ENCODE results near the gene CLEC2B.
"Not testable (repeated sequence)": the region's sequence is repeated elsewhere in the genome, so short reads cannot be mapped to it uniquely, and the experiment has no call there.

CLEC2B gene

DNA sequence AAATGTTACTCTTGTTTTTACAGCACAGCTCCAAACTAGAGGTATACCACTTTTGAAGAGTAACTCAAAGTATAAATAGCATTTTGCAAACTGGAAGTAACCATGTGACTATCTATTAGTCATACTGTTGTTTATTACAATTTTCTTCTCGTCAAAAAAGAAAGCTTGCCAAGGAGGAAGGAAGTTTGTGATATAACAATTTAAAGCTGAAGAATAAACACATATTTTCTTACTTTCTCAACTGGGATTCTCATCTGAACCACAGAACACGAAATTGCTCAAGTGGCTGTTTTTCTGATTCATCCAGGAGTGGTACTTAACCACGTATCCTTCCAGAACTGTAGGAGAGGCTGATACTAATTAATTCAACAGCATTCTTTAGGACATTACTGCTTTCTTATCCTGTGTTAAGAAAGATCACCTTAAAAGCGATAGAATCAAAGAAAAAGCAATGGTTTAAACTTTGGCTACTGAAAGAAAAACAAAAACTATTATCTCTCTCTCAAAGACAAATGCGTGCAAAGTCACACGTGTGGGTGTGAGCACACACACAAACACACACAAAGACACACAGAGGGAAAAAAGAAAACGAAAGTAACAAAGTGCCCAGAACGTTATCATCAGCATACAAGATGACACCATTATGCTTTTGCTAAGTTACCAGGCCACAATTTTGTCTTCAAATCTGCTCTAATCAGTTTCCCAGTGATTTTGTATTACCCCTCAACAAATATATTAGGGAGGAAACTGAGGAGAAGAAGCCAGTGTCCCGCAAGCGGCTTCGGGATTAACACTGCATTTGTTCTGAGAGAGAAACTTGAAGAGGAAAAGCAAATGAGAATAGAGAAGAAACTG is at the start of gene CLEC2B:
Gene CLEC2B (minus strand): TSS at position 48 of the 855 bp plus-strand sequence.
- DNase-seq: peak in 1 of 3 experiments; percentile 27

DNA sequence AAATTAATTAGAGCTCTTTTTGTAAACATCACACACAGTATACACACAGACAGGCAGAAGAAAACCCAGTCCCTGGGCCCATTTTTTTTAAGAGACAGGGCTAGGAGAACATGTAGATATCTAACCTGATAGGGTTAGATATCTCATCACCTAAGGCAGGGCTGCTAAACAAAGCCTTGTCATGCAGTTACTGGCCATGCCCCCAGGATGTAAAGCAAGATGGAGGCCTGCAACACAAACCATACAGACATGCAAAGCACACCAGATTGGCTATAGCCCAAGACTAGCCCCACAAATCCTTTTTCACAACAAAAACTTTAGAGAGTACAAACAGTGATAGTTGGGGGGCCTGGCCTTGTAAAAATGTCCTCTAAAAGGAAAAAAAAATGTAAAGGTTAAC is 42.6 kb upstream of the CLEC2B start:
- no peak for DNase-seq

DNA sequence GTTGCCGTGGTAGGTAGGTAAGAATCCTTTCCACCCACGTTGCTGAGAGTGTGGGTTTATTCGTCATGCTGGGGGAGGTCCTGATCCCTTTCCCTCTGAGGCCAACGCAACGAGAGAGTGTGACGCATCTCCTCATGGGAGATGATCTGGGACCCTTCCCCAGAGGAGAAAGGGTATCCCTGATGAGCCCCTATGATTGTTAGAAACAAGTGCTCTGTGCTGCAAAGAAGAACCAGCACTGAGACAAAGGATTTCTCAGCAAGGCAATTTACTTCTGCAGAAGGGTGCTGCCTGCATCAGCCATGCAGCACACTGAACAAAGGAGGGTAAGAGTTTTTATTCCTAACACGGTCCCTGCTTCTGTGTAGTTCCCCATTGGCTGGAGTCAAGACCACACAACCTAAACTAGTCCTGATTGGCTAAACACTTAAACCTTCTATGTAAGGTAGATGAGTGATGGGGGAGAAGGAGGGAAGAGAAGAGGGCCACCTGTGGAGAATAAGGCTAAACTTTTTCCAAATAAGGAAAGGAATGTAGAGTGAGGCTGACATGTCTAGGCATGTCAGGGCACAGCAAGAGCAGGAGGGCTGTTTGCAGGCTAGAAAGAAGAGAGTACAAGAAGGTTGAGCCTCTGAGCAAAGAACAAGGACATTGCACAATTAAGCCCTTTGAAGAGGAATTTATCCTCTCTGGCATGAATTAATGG is 41.7 kb upstream of the CLEC2B start:
- DNase-seq: no peak

DNA sequence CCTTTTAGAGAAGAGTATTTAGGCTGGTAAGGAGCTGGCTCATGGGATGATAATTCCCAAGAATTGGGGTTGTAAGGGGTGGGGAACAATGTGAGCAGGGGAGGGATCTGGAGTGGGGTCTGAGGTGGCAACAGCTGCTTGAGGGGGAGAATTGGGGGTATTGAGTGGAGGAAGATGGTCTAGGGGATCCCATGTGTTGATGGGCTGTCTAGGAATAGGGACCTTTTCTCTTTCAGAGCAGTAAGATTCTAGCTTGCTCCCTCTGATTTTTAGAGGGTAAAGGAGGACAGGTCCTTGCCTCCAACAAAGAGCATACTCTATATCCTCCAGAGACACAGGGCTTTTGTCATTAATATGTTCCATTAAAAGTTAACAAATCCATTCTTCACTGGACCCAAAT is 40.6 kb upstream of the CLEC2B start:
- DNase-seq: no peak

DNA sequence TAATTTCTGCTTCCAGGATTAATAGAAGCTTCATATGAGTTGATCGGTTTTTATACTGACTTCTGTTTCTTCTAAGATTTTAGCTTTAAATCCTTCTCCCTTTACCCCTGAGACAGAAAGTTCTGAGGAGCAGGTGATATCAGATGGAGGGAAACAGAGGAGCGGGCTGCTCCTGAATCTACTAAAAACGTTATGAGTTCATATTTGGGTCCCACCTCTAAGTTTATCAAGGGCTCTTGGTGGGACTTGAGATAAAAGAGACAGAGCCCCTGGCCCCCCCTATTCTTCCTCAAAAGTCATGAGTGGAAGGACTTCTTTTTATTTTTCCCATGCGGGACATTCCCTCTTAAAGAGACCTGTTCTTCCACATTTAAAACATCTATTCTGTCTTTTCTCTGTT is 39.2 kb upstream of the CLEC2B start:
- no peak for DNase-seq

DNA sequence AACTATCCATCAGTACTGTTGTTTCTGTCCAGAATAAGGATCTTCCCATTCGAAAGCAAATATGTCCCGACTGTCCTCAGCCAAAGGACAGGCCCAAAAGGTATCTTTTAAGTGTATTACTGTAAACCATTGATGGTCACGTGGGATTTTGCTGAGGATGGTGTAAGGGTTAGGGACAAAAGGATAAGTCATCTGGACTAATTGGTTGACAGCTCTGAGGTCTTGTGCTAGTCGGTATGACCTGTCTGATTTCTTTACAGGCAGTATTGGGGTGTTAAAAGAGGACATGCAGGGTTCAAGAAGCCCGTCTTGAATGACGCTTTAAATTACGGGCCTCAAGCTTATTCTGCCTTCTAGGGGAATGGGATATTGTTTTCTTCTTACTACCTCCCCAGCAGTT is 38.6 kb upstream of the CLEC2B start:
- no peak for DNase-seq

DNA sequence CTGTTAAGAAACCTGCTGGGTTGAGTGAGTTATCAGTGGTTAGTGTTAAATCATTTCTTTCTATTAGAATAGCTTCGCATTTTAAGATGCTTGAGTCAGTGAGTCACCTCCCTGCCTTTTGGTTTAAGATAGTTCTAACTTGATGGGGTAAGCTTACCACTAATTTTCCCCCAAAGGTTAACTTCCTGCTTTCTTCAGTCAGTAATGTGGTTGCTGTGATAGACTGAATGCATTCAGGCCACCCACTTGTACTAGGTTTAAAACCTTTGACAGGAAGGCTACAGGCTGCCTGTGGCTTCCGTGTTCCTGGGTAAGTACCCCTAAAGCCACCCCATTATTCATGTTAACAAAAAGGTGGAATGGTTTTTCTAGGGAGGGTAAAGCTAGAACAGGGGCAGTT is 37.7 kb upstream of the CLEC2B start:
- DNase-seq: no peak

DNA sequence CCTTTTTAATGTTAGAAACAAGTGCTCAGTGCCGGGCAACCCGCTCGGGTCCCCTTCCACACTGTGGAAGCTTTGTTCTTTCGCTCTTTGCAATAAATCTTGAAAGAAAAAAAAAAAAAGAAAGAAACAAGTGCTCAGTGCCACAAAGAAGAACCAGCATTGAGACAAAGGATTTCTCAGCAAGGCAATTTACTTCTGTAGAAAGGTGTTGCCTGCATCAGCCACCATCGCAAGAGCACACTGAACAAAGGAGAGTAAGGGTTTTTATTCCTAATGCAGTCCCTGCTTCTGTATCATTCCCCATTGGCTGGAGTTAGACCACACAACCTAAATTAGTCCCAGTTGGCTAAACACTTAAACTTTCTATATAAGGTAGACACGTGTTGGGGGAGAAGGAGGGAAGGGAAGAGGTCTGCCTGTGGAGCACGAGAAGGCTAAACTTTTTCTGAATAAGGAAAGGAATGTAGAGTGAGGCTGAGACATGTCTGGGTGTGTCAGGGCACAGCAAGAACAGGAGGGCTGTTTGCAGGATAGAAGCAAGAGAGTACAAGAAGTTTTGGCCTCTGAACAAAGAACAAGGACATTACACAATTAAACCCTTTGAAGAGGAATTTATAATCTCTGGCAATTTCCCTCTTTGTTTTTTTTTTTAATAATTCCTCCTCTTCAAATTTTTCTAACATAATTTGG is 33.5 kb upstream of the CLEC2B start:
- no peak for DNase-seq

DNA sequence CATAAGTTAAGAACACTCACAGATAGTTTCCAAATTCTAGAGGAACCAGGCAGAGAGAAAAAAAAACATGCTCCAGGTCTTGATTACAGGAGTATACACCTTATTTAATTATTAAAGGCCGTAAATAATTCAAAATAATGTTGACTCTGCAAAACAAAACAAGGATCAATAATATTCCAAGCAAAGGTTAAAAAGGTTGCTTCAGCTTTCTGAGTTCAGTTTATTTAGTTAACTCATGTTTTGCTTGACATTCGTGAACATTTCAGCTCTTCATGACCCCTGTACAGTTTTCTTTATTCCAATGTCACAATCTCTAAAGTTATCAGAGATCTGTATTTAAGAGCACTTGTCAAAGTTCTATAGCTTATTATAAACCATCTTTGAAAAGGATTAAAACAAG is 31.8 kb upstream of the CLEC2B start:
- no peak for DNase-seq

DNA sequence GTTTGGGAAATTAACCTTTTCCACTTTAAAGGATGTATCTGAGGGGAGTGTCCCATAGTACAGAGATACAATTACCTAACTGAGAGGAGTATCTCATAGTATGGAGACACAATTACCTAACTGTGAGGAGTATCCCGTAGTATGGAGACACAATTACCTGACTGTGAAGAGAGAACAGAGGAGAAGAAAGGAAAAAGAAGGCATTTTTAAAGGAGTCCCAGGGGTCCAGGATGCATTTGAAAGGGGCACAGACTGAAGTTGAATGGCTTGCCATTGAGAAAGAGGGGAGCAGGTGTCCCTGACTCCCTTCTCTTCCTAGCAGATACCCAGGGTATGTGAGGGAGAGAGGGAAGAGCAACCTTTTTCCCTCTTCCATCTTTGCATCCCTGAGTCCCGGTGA is 30.1 kb upstream of the CLEC2B start:
- no peak for DNase-seq

DNA sequence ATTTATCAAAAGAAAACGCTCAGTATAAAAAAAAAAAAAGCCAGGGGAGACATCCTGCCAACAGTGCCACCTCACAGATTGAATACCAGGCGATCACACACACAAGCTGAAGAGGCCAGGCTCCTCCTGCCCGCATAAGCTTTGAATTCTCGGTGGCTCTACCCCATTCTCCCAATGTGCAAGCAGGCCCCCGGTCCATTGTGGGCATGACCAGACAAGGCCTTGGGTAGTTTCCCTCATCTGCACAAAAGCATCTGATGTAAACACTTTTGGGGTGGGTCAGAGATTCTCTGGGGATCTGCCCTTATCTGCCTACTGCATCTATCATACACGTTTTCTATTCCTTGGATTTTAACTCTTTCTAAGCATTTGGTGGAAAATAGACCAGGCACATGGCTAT is 28.4 kb upstream of the CLEC2B start:
- no peak for DNase-seq

DNA sequence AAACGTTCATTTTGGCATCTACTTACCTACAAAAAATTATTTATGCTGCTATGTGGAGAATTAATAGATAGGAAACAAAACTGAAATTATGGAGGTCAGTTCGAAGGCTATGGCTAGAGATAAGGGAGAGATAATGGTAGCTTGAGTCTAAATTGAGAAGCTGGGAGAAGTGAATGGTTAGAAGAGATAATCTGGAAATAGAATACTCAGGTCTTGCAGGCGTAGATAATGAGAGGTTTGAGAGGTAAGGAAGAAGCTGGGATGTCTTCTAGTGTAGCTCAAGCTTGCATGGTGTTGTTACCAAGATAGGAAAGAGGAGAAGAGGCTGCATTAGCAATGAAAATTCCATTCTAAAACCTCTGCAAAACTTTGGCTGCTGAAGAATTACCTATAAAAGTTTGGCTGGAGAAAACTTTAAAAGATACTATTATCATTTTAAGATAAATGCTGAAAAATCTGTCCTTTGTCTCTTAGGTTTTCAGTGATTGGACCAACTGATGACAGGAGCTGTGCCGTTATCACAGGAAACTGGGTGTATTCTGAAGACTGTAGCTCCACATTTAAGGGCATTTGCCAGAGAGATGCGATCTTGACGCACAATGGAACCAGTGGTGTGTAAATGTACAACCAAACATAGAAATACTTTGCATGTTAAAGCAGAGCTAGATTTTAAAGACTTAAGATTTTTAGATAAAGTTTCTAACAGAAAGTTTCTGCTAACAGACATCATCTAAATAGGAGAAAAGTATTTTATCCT is 26.2 kb upstream of the CLEC2B start:
- DNase-seq: no peak

DNA sequence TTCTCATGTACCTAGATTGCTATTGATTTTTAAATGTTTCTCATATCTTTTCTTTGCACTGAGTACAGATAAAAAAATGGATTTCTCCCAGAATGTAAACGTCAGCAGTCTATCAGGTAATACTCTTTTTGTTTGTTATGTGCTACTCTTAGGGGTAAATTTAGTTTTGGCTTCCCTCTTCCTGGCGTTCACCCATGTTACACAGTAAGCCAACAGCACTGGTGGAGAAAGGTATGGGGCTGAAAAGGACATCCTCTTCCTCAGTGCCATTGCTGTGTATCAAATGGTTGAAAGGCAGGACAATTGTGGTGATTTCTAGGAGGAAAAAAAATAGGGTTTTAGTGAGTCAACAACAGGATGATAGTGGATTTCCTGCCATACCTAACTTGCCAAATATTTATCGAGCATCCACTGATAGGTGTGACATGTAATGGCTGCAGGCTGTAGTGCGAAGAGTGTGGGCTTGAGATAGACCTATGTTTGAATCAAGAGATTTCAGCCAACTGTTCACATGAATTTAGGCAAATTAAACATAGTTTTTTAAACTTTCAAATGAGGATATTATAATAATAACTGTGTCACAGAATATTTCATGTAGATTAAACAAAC is 19.6 kb upstream of the CLEC2B start:
- no peak for DNase-seq

DNA sequence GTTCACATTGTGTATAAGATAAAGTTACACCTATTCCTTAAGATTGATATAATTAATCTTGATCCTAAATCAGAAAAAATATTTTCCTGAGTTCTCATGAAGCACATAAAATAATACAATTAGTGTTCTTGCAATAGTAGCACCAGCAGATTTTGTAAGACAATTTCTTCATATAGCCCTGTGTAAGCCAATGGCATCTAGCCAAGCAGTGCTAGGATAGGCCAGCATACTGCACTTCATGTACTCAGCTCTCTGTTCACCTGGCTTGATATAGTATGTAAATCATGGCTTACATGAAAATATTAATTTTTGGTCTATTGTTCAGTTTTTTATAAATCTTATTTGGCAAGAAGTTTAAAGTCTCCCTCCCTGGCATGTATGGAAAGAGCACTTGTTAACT is 14.0 kb upstream of the CLEC2B start:
- DNase-seq: no peak

DNA sequence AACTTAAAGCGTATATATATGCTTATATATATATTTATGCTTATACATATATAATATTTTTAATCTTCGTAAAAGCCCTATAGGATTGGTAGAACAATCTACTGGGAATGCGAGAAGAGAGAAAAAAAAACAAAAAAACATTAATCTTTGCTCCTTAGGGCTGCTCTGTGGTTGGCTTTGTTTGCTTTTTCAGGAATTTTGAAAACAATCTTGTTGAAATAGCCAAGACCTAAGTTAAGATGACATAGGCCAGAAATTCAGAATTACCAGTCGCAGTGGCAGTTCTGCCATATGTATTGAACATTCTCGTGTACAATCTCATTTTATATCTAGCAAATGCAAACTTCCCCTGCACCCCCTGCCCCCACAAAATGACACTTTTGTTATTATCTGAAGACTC is 12.8 kb upstream of the CLEC2B start:
- no peak for DNase-seq

DNA sequence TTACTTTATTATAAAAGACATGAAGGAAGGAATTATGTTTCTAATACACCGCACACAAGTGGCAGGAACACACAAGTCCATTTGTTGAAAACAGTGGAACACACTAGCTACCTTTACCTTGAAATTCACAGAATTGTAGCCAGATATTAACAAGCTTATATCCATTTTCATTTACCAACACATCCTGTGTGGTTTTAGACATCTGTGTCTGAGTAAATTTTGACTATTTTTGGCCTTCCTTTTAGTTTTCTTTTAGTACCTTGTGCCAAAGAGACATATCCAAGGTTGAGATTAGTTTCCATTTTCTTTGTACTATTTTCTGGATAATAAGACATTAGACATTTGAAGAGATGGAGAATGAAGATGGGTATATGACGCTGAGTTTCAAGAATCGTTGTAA is 12.1 kb upstream of the CLEC2B start, which contains the start of gene KLRF2:
Gene KLRF2 (plus strand): TSS at position 244 of the 400 bp plus-strand sequence. CDS start 107 bp downstream, at position 351.
- no peak for DNase-seq

DNA sequence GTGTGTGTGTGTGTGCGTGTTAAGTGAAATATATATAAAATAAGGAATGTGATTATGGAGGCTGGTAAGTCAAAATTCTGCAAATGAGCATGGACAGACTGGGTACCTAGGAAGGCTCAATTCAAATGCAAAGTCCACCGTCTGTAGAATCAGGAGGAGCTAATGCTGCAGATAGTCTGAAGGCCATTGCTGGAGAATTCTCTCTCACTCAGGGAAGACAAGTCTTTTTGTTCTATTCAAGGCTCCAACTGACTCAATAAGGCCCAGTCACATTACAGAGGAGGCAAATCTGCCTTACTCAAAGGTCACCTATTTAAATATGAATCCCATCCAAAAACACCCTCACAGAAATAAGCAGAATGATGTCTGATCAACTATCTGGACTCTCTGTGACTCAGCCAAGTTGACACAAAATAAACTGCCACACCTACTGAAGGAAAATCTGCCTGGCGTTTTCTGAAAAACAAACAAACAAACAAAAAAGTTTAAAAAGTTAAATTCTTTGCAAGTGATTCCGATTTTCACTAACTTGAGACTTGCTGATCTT is 11.5 kb upstream of the CLEC2B start:
- no peak for DNase-seq

DNA sequence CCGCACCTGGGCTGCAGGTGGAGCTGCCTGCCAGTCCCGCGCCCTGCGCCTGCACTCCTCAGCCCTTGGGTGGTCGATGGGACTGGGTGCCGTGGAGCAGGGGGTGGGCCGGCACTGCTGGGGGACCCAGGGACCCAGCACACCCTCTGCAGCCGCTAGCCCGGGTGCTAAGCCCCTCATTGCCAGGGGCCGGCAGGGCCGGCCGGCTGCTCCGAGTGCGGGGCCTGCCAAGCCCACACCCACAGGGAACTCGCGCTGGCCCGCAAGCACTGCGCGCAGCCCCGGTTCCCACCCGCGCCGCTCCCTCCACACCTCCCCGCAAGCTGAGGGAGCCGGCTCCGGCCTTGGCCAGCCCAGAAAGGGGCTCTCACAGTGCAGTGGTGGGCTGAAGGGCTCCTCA is 7.0 kb upstream of the CLEC2B start:
- not testable (repeated sequence) for DNase-seq

DNA sequence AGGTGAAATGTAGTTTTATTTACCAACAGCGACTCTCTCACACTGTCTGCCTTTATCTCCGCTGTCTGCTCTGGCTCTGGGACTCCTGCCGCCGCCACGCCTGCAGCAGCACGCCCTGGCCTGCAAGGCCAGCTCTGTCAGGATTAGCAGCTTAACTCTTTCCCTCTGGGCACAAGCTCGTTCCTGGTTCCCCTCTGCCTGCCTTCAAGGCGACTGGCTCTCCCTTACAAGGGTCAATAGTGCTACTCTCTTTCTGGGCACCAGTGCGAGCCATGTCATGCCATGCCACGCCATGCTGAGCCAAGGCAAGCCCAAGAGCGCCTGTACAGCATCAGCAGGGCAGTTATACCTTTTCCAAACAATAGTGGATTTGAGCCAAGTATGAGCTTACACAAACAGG is 3.6 kb upstream of the CLEC2B start:
- DNase-seq: no peak

DNA sequence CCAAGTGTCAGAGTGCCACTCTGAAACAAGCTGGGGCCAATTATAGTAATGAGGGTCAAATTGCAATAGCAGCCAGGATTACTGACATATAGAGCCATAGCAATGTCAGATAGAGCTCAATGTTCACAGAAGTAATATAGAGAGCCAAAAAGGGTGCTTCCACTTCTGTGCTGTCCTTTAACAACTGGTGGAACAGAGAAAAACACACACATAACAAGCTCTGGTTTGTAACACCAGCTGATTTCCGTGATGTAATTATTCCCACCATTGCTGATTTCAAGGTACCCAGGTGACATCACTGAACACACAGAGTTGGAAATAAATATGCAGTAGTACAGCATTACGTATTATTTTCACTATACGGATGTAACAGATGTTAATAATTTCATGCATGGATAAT is 3.0 kb upstream of the CLEC2B start:
- no peak for DNase-seq

DNA sequence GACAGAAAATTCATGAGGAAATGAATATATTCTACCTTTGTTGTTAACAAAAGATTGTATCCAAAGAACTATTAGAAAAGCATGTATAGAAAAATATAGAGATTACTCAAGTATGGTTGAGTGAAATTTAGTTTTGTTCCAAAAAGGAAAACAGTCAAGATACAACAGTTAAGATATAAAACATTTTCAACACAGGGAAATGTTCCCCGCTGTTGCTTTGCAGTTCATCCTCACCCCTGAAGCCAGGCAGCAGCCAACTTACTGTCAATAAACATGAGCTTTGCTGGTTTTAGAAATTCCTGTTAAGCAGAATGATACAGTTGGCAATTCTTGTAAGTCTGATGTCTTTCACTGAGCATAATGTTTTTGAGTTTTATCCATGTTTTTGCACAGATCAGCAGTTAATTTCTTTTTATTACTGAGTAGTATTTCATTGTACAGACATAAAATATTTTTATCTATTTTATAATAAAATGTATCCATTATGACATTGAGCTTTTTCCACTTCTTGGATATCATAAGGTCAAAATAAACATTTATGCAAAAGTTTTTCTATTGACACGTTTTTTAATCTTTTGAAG is 1.2 kb upstream of the CLEC2B start:
- no peak for DNase-seq

DNA sequence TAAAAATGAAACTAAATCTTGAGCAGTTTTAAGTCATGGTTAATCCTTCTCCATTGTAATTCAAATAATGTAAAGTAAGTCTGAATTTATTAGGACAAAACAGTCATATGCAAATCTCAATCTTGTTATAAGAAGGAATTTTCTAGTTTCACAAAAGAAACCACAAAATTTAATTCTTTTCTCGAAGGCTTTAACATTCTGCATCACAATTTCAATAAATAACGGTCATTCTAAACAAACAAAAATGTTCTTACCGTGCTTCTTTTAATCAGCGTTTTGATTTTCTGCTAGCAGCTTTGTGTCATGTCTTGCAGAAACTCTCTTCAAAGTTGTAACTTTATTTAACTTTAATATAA is 225 bp downstream of the CLEC2B start:
- DNase-seq: no peak

Measured in NCI-H1417 (cell line).